Measurements from ENCODE around the gene HAO2.
A peak's percentile ranks its signal among the peaks of the same experiment; 100 is the strongest.
"Not testable (repeated sequence)": the region's sequence is repeated elsewhere in the genome, so short reads cannot be mapped to it uniquely, and the experiment has no call there.

HAO2 gene

GRCh38 chr1:119368554-119368953 is at the start of gene HAO2:
Gene HAO2 (plus strand): TSS chr1:119368785. CDS start chr1:119381086, 12,301 bp downstream.
- no peak for DNase-seq

DNA sequence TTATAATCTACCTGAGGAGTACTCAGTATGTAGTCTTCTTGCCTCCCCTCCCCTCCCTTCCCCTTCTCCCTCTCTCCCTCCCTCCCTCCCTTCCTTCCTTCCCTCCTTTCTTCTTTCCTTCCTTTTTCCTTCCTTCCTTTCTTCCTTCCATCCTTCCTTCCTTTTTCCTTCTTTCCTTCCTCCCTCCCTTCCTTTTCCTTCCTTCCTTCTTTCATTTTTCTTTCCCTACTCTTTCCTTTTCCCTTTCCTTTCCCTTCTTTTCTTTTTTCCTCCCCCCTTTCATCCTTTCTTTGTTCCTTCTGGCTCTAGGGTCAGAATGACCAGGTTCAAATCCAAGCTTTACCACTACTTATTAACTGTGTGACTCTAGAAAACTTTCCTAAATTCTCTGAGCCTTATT is 48.5 kb upstream of the HAO2 start:
- DNase-seq, result no peak

- DNase-seq, result no peak
These were observed 46.7 kb upstream of the HAO2 start for GRCh38 chr1:119321666-119322419.

GRCh38 chr1:119323216-119323982 is 45.2 kb upstream of the HAO2 start:
- DNase-seq, result no peak

GRCh38 chr1:119324198-119324597 is 44.4 kb upstream of the HAO2 start:
- DNase-seq, result no peak

DNA sequence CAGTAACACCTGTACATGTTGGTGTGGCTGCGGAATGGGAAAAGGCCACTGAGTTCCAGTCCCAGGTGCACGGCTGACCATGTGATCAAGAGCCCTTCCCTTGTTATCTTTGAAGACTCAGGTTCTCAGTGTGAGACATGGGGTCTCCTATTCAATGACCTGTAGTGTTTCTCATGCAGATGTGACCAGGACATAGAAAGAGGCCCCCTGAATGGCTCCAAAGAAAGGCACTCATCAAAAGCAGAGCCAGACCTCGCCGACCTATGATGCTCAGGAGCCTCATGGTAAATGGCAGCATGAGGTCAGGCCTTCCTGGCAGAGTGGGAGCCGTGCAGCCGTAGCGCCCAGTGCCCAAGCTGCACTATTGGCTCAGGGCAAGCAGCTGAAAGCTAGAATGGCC is 42.3 kb upstream of the HAO2 start:
- DNase-seq, result no peak

DNA sequence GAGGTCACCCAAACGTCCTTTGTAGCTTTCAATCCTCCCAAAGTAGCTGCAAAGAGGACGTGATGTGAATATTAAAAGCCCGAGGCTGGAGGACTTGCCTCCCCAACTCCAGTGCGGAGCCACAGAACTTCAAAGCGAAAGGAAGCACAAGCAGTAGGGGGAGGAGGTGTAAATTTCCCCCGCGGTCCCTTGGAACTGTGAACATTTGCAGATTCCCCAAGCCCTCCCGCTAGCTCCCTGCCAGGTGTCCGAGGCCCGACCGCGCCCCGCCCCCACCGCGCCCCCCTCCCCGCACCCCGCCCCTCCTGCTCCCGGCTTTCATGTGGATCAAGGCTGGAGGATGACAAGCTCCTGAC is 41.5 kb upstream of the HAO2 start:
- DNase-seq, result peak; percentile 6

- DNase-seq, result peak; percentile 48
These were observed 41.0 kb upstream of the HAO2 start for GRCh38 chr1:119327450-119328155.

- DNase-seq, result no peak
These were observed 38.8 kb upstream of the HAO2 start for GRCh38 chr1:119329541-119330461.

- no peak for DNase-seq
These were observed 38.0 kb upstream of the HAO2 start for GRCh38 chr1:119330466-119331189.

DNA sequence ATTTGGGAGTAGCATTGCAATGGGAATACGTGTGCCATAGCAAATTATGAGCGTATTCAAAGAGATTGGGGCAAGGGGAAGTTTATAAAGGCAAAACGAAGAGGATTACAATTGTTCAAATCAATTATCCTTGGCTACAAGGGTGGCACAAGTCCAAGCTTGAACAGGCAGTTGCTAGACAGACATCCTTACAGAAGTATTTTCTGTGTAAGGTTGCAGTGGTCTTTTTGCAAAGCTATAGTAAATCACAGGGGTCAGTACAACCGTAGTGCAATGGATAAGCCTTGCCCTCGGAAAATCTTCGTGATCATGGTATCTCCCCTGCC is 37.4 kb upstream of the HAO2 start:
- no peak for DNase-seq

DNA sequence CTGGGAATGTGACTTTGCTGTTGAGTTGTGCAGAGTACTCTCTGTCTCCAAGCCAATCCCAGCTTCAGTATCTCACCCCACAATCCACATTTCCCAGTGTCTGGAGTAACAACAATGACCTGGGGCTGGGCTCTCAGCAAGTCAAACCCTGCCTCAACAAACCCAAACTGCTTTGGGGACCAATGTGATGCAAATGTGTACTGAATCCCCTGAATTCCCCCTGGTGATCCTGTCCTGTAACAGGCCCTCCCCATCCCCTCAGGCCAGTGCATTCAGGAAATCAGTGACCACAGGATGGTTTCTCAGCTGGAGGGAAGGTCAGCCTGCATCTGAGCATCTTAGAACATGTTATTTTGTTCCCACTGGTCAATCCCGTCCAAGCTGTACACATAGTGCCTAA is 36.7 kb upstream of the HAO2 start:
- DNase-seq, result no peak

DNA sequence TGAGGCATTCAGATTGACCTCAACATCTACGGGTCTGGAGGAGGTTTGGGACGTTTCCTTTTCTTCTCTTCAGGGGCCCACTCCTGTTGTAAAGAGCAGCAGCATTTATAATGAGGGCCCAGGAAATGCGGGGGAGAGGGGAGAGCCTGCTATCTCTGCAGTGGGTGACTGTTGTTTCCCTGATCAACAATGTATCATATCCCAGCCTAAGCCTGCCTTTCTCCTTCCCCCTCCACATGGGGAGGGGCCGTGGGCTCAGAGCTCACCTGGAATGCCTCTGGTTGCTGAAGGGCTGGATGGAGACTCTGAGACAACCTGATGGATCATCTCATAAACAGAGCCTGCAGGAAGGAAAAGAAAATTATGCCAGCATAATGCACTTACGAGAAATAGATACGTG is 36.0 kb upstream of the HAO2 start:
- DNase-seq, result no peak

- DNase-seq, result no peak
These were observed 35.3 kb upstream of the HAO2 start for GRCh38 chr1:119333163-119333896.

DNA sequence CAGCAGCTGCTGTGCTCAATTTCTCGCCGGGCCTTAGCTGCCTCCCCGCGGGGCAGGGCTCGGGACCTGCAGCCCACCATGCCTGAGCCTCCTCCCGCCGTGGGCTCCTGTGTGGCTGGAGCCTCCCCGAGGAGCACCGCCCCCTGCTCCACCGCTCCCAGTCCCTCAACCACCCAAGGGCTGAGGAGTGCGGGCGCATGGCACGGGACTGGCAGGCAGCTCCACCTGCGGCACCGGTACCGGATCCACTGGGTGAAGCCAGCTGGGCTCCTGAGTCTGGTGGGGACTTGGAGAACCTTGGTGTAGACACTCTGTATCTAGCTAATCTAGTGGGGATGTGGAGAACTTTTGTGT is 34.7 kb upstream of the HAO2 start:
- DNase-seq, result not testable (repeated sequence)

DNA sequence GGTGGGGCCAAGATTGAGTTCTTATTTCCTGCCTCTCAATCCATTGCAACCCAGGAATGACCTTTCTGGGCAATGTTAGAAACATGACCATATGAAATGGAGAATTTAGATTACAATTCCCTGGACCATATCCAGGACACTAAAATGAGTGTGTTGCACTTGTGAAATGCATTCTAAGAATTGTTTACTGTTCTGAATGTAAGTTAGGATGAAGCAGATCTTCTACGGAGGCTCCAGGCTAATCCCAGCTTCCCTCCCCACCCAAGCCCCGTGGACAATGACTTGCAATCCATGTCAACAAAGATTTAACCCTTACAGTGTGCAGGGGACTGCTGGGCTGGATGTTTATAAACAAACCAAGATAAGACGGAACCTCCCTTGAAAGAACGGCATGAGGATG is 31.7 kb upstream of the HAO2 start:
- DNase-seq, result no peak

DNA sequence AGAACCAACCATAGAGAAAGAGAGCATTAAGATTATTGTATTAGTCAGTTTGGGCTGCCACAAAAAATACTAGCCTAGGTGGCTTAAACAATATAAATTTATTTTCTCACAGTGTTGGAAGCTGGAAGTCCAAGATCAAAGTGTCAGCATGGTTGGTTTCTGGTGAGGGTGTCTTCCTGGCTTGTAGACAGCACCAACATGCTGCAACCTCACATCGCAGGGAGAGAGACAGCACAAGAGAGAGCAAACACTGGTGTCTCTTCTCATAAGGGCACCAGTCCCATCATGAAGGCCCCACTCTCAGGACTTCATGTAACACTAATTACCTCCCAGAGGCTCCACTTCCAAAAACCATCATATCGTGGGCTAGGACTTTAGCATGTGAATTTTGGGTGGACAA is 30.6 kb upstream of the HAO2 start:
- DNase-seq, result no peak

DNA sequence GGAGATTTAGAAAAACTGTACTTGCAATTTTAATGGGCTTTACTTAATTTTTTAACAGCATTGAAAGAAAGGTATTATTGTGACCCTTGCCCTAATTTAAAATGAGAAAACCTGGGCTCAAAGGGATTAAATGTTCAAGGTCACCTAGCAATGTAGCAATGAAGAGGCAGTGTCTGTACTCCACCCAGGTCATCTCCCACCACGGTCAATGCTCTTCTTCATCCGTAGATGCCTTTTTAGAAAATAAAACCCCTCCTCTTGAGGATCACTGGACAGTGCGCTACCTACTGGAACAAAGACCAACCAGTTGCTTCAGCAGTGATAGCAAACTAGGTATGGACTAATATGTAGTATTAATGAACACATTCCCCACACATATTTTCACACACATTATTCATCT is 29.8 kb upstream of the HAO2 start:
- no peak for DNase-seq

- no peak for DNase-seq
These were observed 27.7 kb upstream of the HAO2 start for GRCh38 chr1:119340861-119341261.

GRCh38 chr1:119341372-119341947 is 27.1 kb upstream of the HAO2 start:
- no peak for DNase-seq

DNA sequence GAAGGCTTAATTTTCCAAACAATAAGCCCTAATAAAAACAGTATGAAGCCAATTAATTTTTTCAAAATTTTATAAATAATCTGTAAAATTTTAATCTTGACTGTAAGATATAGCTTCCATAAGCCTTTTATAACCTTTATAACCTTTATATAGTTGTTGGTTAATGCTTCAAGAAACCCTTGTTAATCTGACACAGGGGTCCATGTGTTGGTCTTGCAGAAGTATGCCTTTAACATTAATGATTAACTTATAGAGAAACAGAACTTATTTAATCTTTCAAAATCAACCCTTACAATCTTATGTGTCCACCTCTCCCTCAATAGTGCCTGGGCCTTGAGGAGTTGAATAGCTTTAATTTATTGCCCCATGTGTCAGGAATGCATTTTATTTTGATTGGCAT is 23.2 kb upstream of the HAO2 start:
- no peak for DNase-seq

Data from activated CD4-positive, alpha-beta T cell treated with anti-CD3 and anti-CD28 coated beads for 48 hours (primary cell).